Neutrophil (primary cell): ENCODE measurements around the gene RBBP8NL.

Experiments
- H3K27ac ChIP-seq: fragments of 200-600 bp; sonication (generic); 2 replicates; pipeline ENCODE4 v1.5.1; 2016; ENCODE audit warnings: mild to moderate bottlenecking, moderate library complexity
- H3K27me3 ChIP-seq: fragments of 200-600 bp; sonication (generic); 2 replicates; pipeline ENCODE4 v1.6.0; 2016; ENCODE audit warnings: mild to moderate bottlenecking
- H3K36me3 ChIP-seq: fragments of 200-600 bp; sonication (generic); 2 replicates; pipeline ENCODE4 v1.5.1; 2017
- H3K4me1 ChIP-seq, 2 experiments: fragments of 200-600 bp in 1 of 2; sonication (generic) in 1 of 2; 1 replicate in 1 of 2; 2 replicates in 1 of 2; pipeline versions ENCODE4 v1.5.1 to v1.6.1; 2013 to 2016; ENCODE audit warnings: low read depth in 1 of 2, low read length in 1 of 2, mild to moderate bottlenecking in 1 of 2, moderate library complexity in 1 of 2; ENCODE audit not compliant: control insufficient read depth in 1 of 2, insufficient read depth in 1 of 2
- H3K4me3 ChIP-seq, 2 experiments: fragments of 200-600 bp in 1 of 2; sonication (generic) in 1 of 2; 1 replicate in 1 of 2; 2 replicates in 1 of 2; pipeline ENCODE4 v1.5.1; 2013 to 2016; ENCODE audit warnings: low read depth in 1 of 2, low read length in 1 of 2, mild to moderate bottlenecking in 1 of 2, moderate library complexity in 1 of 2
- H3K9me3 ChIP-seq: fragments of 200-600 bp; sonication (generic); 2 replicates; pipeline ENCODE4 v1.5.1; 2016
- TF ChIP-seq, protein P1 (sequence below): fragments of 200-600 bp; sonication (generic); IDR thresholded peaks from 2 replicates; pipeline ENCODE4 v1.5.1; 2016; ENCODE audit warnings: antibody characterized with exemption

Gene RBBP8NL

GRCh38 chr20:62363920-62364851 is 63.2 kb downstream of the RBBP8NL start:
- peaks cover 5 to 18% of the 10 kb centered on the region in 2 experiments for H3K4me1 ChIP-seq

GRCh38 chr20:62362991-62363919 is 64.1 kb downstream of the RBBP8NL start:
- Histone ChIP-seq H3K27me3 (peaks cover 58% of the 10 kb centered on the region), H3K36me3 (no peaks in the 10 kb centered on the region), H3K4me1 (peaks cover 5 to 18% of the 10 kb centered on the region in 2 experiments), H3K4me3 (no peak overlapping the region), H3K9me3 (no peaks in the 10 kb centered on the region), H3K27ac (no peak overlapping the region)
- TF ChIP-seq, protein P1, sequence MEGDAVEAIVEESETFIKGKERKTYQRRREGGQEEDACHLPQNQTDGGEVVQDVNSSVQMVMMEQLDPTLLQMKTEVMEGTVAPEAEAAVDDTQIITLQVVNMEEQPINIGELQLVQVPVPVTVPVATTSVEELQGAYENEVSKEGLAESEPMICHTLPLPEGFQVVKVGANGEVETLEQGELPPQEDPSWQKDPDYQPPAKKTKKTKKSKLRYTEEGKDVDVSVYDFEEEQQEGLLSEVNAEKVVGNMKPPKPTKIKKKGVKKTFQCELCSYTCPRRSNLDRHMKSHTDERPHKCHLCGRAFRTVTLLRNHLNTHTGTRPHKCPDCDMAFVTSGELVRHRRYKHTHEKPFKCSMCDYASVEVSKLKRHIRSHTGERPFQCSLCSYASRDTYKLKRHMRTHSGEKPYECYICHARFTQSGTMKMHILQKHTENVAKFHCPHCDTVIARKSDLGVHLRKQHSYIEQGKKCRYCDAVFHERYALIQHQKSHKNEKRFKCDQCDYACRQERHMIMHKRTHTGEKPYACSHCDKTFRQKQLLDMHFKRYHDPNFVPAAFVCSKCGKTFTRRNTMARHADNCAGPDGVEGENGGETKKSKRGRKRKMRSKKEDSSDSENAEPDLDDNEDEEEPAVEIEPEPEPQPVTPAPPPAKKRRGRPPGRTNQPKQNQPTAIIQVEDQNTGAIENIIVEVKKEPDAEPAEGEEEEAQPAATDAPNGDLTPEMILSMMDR: no peak

More at GRCh38 chr20:62363920-62364851, 63.2 kb downstream of the RBBP8NL start:
- no peaks in the 10 kb centered on the region for H3K36me3 ChIP-seq
- TF ChIP-seq, protein P1: no peak
- H3K9me3 ChIP-seq: no peaks in the 10 kb centered on the region
- H3K4me3 ChIP-seq: no peak overlapping the region
- no peak overlapping the region for H3K27ac ChIP-seq
- H3K27me3 ChIP-seq: peaks cover 63% of the 10 kb centered on the region

GRCh38 chr20:62362590-62362940 is 64.8 kb downstream of the RBBP8NL start:
- Histone ChIP-seq H3K4me3 (no peak overlapping the region), H3K27me3 (peaks cover 58% of the 10 kb centered on the region), H3K9me3 (no peaks in the 10 kb centered on the region), H3K27ac (no peak overlapping the region), H3K36me3 (no peaks in the 10 kb centered on the region), H3K4me1 (peaks cover 3 to 11% of the 10 kb centered on the region in 2 experiments)
- TF ChIP-seq, protein P1: no peak

GRCh38 chr20:62361799-62362589 is 65.3 kb downstream of the RBBP8NL start:
- H3K4me3 ChIP-seq: no peak overlapping the region
- no peak overlapping the region for H3K27ac ChIP-seq
- peaks cover 58% of the 10 kb centered on the region for H3K27me3 ChIP-seq
- no peaks in the 10 kb centered on the region for H3K36me3 ChIP-seq
- TF ChIP-seq, protein P1: no peak
- peaks cover 0 to 7% of the 10 kb centered on the region in 2 experiments for H3K4me1 ChIP-seq
- no peaks in the 10 kb centered on the region for H3K9me3 ChIP-seq
